OCI-LY1 (cell line): ENCODE results near the gene EPHB2.

ENCODE experiments used
- H2AFZ ChIP-seq: fragments of 200-600 bp; sonication (generic), shearing (Covaris generic); 2 replicates; pipeline ENCODE4 v1.6.0; 2014; ENCODE audit warnings: antibody characterized with exemption, mild to moderate bottlenecking, low read length
- H3F3A ChIP-seq: fragments of 200-600 bp; sonication (generic), shearing (Covaris generic); 2 replicates; pipeline ENCODE4 v1.6.0; 2014; ENCODE audit warnings: mild to moderate bottlenecking, antibody characterized with exemption, low read length, moderate library complexity; ENCODE audit not compliant: insufficient read depth
- H3K27ac ChIP-seq: fragments of 200-600 bp; sonication (generic); 2 replicates; pipeline ENCODE4 v1.5.1; 2014; ENCODE audit warnings: low read length, mixed run types, mild to moderate bottlenecking, low read depth; ENCODE audit not compliant: poor library complexity, severe bottlenecking
- H3K27me3 ChIP-seq: fragments of 200-600 bp; sonication (generic); 2 replicates; pipeline ENCODE4 v1.6.0; 2014; ENCODE audit warnings: antibody characterized with exemption, mild to moderate bottlenecking, low read length, moderate library complexity; ENCODE audit not compliant: insufficient read depth
- H3K36me3 ChIP-seq: fragments of 200-600 bp; sonication (generic); 2 replicates; pipeline ENCODE4 v1.6.1; 2014; ENCODE audit warnings: mild to moderate bottlenecking, antibody characterized with exemption, low read length, moderate library complexity, mixed read lengths; ENCODE audit not compliant: insufficient read depth
- H3K4me1 ChIP-seq: fragments of 200-600 bp; sonication (generic); 2 replicates; pipeline ENCODE4 v1.5.1; 2014; ENCODE audit warnings: mild to moderate bottlenecking, low read length, moderate library complexity; ENCODE audit not compliant: insufficient read depth, severe bottlenecking
- H3K4me2 ChIP-seq: fragments of 200-600 bp; sonication (generic), shearing (Covaris generic); 2 replicates; pipeline ENCODE4 v1.6.1; 2014; ENCODE audit warnings: low read length
- H3K4me3 ChIP-seq: fragments of 200-600 bp; sonication (generic); 2 replicates; pipeline ENCODE4 v1.5.1; 2014; ENCODE audit warnings: low read length, low read depth, mild to moderate bottlenecking, mixed read lengths; ENCODE audit not compliant: poor library complexity, severe bottlenecking
- H3K79me2 ChIP-seq: fragments of 200-600 bp; shearing (Covaris generic); 2 replicates; pipeline ENCODE4 v1.6.1; 2016; ENCODE audit warnings: mixed run types, low read length, mixed read lengths; ENCODE audit not compliant: insufficient read depth
- H3K9ac ChIP-seq: fragments of 200-600 bp; sonication (generic), shearing (Covaris generic); 2 replicates; pipeline ENCODE4 v1.6.1; 2014; ENCODE audit warnings: mild to moderate bottlenecking, low read length, mixed read lengths
- H3K9me2 ChIP-seq: fragments of 200-600 bp; sonication (generic), shearing (Covaris generic); 2 replicates; pipeline ENCODE4 v1.6.1; 2014; ENCODE audit warnings: low read depth, mild to moderate bottlenecking, low read length, mixed read lengths
- H3K9me3 ChIP-seq: fragments of 200-600 bp; shearing (Covaris generic); 2 replicates; pipeline ENCODE4 v1.6.1; 2014; ENCODE audit warnings: low read length, mixed read lengths
- H4K20me1 ChIP-seq: fragments of 200-600 bp; sonication (generic), shearing (Covaris generic); 2 replicates; pipeline ENCODE4 v1.6.0; 2016; ENCODE audit warnings: mild to moderate bottlenecking, low read length; ENCODE audit not compliant: insufficient read depth
- CTCF ChIP-seq: fragments of 200-600 bp; sonication (generic), shearing (Covaris generic); IDR thresholded peaks from 2 replicates; pipeline ENCODE4 v1.5.1; 2017; ENCODE audit warnings: mild to moderate bottlenecking, antibody characterized with exemption, low read length, moderate library complexity, mixed read lengths
- EZH2 ChIP-seq: fragments of 200-600 bp; sonication (generic), shearing (Covaris generic); IDR thresholded peaks from 2 replicates; pipeline ENCODE4 v1.8.0; 2017; ENCODE audit warnings: borderline replicate concordance, mixed run types, mild to moderate bottlenecking, antibody characterized with exemption, low read length, moderate library complexity, mixed read lengths

EPHB2 gene

GRCh38 chr1:22738522-22738921 lies 27.9 kb downstream of the EPHB2 start:
- H2AFZ ChIP-seq = no peak overlapping the region
- H3K4me1 ChIP-seq = no peaks in the 10 kb centered on the region
- TF ChIP-seq CTCF (no peak), EZH2 (no peak)
- no peak overlapping the region for H3K9ac ChIP-seq
- no peaks in the 10 kb centered on the region for H3K27me3 ChIP-seq
- no peak overlapping the region for H3K27ac ChIP-seq
- no peaks in the 10 kb centered on the region for H3F3A ChIP-seq
- H3K9me2 ChIP-seq = no peaks in the 10 kb centered on the region
- no peak overlapping the region for H3K4me3 ChIP-seq
- H4K20me1 ChIP-seq = no peaks in the 10 kb centered on the region
- H3K79me2 ChIP-seq = no peaks in the 10 kb centered on the region
- no peaks in the 10 kb centered on the region for H3K9me3 ChIP-seq
- H3K4me2 ChIP-seq = no peak overlapping the region
- no peaks in the 10 kb centered on the region for H3K36me3 ChIP-seq

- TF ChIP-seq EZH2 (no peak), CTCF (no peak)
- Histone ChIP-seq H3K9me3 (no peaks in the 10 kb centered on the region), H3K79me2 (no peaks in the 10 kb centered on the region), H3K4me2 (no peak overlapping the region), H3K27ac (no peak overlapping the region), H4K20me1 (no peaks in the 10 kb centered on the region), H3K9me2 (no peaks in the 10 kb centered on the region), H3K36me3 (no peaks in the 10 kb centered on the region), H3K27me3 (no peaks in the 10 kb centered on the region), H3K9ac (no peak overlapping the region), H3K4me1 (no peaks in the 10 kb centered on the region), H2AFZ (no peak overlapping the region), H3K4me3 (no peak overlapping the region), H3F3A (no peaks in the 10 kb centered on the region)
Measured at GRCh38 chr1:22739648-22740385, 29.2 kb downstream of the EPHB2 start.

GRCh38 chr1:22741118-22741517 lies 30.5 kb downstream of the EPHB2 start:
- TF ChIP-seq CTCF (no peak), EZH2 (no peak)
- Histone ChIP-seq H3K79me2 (no peaks in the 10 kb centered on the region), H3F3A (no peaks in the 10 kb centered on the region), H3K4me2 (no peak overlapping the region), H2AFZ (no peak overlapping the region), H3K9me2 (no peaks in the 10 kb centered on the region), H3K4me3 (no peak overlapping the region), H3K9ac (no peak overlapping the region), H3K9me3 (no peaks in the 10 kb centered on the region), H3K36me3 (no peaks in the 10 kb centered on the region), H3K27ac (no peak overlapping the region), H3K4me1 (no peaks in the 10 kb centered on the region), H3K27me3 (no peaks in the 10 kb centered on the region), H4K20me1 (no peaks in the 10 kb centered on the region)
